Heart left ventricle (tissue), 16 donors: Measurements from ENCODE around the gene PPFIA3. TPM values are rescaled to one million over a fixed set of nuclear protein-coding genes. Genes with fewer than 3 reads are reported as not detected.

ENCODE experiments used
- ATAC-seq, 4 donors: fragments of 200-7000 bp; cut with Tn5 transposase; one replicate each; pipeline ENCODE4 v1.9.1; 2020 to 2022; ENCODE audit warnings: moderate library complexity in 4 of 4, mild to moderate bottlenecking in 3 of 4, moderate number of reproducible peaks in 1 of 4
- DNase-seq, 5 donors: peaks; one replicate each; pipeline ENCODE4 v3.0.0-alpha.2; 2020
- H3K27ac ChIP-seq, 12 donors: fragments of 200-600 bp; sonication (generic) in 4 of 12; one replicate each; pipeline versions ENCODE4 v1.5.0 to v1.8.0; 2016 to 2022; ENCODE audit warnings: mild to moderate bottlenecking in 2 of 12
- H3K27me3 ChIP-seq, 9 donors: fragments of 200-600 bp; sonication (generic) in 2 of 9; one replicate each; pipeline versions ENCODE4 v1.5.1 to v1.8.0; 2016 to 2022; ENCODE audit warnings: mild to moderate bottlenecking in 3 of 9
- H3K36me3 ChIP-seq, 9 donors: fragments of 200-600 bp; sonication (generic) in 2 of 9; one replicate each; pipeline versions ENCODE4 v1.5.0 to v1.8.0; 2018 to 2022; ENCODE audit warnings: mild to moderate bottlenecking in 2 of 9
- H3K4me1 ChIP-seq, 12 donors: fragments of 200-600 bp; sonication (generic) in 4 of 12; one replicate each; pipeline versions ENCODE4 v1.5.0 to v1.8.0; 2016 to 2022; ENCODE audit warnings: mild to moderate bottlenecking in 3 of 12
- H3K4me3 ChIP-seq, 12 donors: fragments of 200-600 bp; sonication (generic) in 4 of 12; one replicate each; pipeline versions ENCODE4 v1.5.0 to v1.8.0; 2017 to 2022; ENCODE audit warnings: mild to moderate bottlenecking in 9 of 12, moderate library complexity in 4 of 12
- H3K9me3 ChIP-seq, 12 donors: fragments of 200-600 bp; sonication (generic) in 4 of 12; one replicate each; pipeline versions ENCODE4 v1.5.0 to v1.8.0; 2016 to 2022; ENCODE audit warnings: mild to moderate bottlenecking in 1 of 12
- POLR2A ChIP-seq, 2 donors: fragments of 450-650 bp; IDR thresholded peaks; one replicate each; pipeline ENCODE4 v1.6.1; 2017; ENCODE audit warnings: antibody characterized with exemption in 2 of 2, mild to moderate bottlenecking in 2 of 2, moderate library complexity in 2 of 2
- WGBS, 4 donors: extraction: QIAGEN DNeasy Blood & Tissue Kit in 2 of 4; methylation state at CpG; one replicate each; pipeline versions ENCODE4 v1.1.5 to v1.1.7; 2013 to 2018; 5-methylcytosine and 5-hydroxymethylcytosine counted together
- intact Hi-C, 10 donors: fragments of 100-400 bp; cut with DNase I; formaldehyde crosslinking; loops; one replicate each; pipeline versions ENCODE4 v1.11.1 to v1.14.2; 2022
- polyA plus RNA-seq, 2 donors: library from polyadenylated mRNA; stranded (reverse); fragments of 200-250 nt; gene quantifications; one replicate each; pipeline ENCODE4 v1.2.3, GENCODE V29; 2013
- total RNA-seq, 9 donors: library from RNA; depleted of rRNA in 2 of 9; stranded (reverse); fragments of >200 nt in 2 of 9; fragmentation: NEBNext Ultra II Directional in 3 of 9; extraction: Animal tissue kit (Norgen Biotek cat#: 25700) in 3 of 9; gene quantifications; one replicate each; pipeline versions ENCODE4 v1.1.0 to v1.2.4, GENCODE V29; 2016 to 2023
- TF ChIP-seq, protein P1 (sequence below), 12 donors: fragments of 200-600 bp; sonication (generic) in 4 of 12; IDR thresholded peaks; one replicate each; pipeline versions ENCODE4 v1.5.0 to v1.8.0; 2018 to 2022; ENCODE audit warnings: antibody characterized with exemption in 12 of 12, mild to moderate bottlenecking in 5 of 12
- donor health status: ischemic (EF 13 %, LVEDD 7.1; RV severe dilation, severe dysfunction).
- donor health status: healthy with polysubstance abuse.
- donor health status: DM: no; HTN: yes; CAD: no.
- donor health status: DM: no; HTN: no; CAD: no.
- donor health status: ischemic (EF 25% LVEDD 6.9; RV normal size, moderate dysfunction).
- donor health status: ischemic (EF 25% LVEDD 5.7; RV mildly dilated, moderate dysfunction).
- donor health status: healthy.
- donor health status: DM: yes; HTN: yes; CAD: no.
- donor health status: ischemic (EF 35%, LVEDD 5.7; RV mildly dilated, moderate dysfunction).
- donor health status: nonischemic (EF 11% LVEDD 7.7; RV severe dilation, severe dysfunction).
- donor health status: DM: yes; HTN: yes; CAD: no.
- donor health status: PGD.
- donor health status: ischemic (EF 29% LVEDD 5.4; RV normal size, mild dysfunction).
- donor health status: nonischemic (EF 23%, LVEDD 6.1; RV moderate dilation, normal function).

Gene PPFIA3
- total and polyA plus RNA-seq, 11 donors = 2.7 to 12.8 (median 5.1) TPM

DNA sequence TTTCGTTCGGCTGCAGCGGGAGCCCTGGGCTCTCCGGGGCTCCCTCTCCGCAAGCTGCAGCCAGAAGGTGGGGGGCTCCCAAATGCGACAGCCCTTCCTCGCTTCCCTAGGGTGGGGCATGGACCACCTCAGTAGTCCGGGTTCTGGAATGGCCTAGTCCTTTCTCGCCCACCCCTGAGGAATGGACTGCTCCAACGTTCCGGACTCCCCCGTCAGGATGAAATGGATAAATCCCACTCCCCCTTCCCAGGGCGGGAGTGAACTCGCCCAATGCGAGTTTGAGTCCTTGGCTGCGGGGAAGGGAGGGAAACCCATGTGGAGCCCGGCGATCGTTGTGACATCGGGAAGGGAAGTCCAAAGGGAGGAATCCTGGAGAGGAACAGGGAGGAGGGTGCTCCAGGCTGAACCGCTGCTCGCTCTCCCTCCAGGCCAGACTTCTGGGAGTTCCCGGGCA, 30.3 kb downstream of the PPFIA3 start:
- peak overlapping the region; percentile 50 to 92 (median 74) for H3K4me3 ChIP-seq
- no peak for TF ChIP-seq POLR2A (IDR thresholded peaks at IDR 0.05)
- TF ChIP-seq, protein P1, sequence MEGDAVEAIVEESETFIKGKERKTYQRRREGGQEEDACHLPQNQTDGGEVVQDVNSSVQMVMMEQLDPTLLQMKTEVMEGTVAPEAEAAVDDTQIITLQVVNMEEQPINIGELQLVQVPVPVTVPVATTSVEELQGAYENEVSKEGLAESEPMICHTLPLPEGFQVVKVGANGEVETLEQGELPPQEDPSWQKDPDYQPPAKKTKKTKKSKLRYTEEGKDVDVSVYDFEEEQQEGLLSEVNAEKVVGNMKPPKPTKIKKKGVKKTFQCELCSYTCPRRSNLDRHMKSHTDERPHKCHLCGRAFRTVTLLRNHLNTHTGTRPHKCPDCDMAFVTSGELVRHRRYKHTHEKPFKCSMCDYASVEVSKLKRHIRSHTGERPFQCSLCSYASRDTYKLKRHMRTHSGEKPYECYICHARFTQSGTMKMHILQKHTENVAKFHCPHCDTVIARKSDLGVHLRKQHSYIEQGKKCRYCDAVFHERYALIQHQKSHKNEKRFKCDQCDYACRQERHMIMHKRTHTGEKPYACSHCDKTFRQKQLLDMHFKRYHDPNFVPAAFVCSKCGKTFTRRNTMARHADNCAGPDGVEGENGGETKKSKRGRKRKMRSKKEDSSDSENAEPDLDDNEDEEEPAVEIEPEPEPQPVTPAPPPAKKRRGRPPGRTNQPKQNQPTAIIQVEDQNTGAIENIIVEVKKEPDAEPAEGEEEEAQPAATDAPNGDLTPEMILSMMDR (IDR thresholded peaks at IDR 0.05) = peak in 1 of 12 donors; percentile 7
- ATAC-seq (peak; percentile 45 to 59 (median 50)), DNase-seq (peak; percentile 76 to 83 (median 79))
- H3K27me3 ChIP-seq = peaks cover 0 to 21% (median 0%) of the 10 kb centered on the region in 9 donors
- H3K9me3 ChIP-seq = no peaks in the 10 kb centered on the region
- no peaks in the 10 kb centered on the region for H3K36me3 ChIP-seq
- 0 to 4% (median 0%) methylated on average over 9 to 23 of the region's 23 CpGs for WGBS, 4 donors
- peaks cover 0 to 53% (median 39%) of the 10 kb centered on the region in 12 donors for H3K4me1 ChIP-seq
- intact Hi-C loops = loop anchor here (2.0 to 10.0 kb wide), 7 partner anchors 31 to 275 kb away; partner anchors contain the start of genes C19orf73 (in 4 of the 10), LIN7B (in 4 of the 10), PPFIA3 (in 4 of the 10) and GYS1 (in 1 of the 10)
- peak overlapping the region; percentile 70 to 100 (median 86) for H3K27ac ChIP-seq

DNA sequence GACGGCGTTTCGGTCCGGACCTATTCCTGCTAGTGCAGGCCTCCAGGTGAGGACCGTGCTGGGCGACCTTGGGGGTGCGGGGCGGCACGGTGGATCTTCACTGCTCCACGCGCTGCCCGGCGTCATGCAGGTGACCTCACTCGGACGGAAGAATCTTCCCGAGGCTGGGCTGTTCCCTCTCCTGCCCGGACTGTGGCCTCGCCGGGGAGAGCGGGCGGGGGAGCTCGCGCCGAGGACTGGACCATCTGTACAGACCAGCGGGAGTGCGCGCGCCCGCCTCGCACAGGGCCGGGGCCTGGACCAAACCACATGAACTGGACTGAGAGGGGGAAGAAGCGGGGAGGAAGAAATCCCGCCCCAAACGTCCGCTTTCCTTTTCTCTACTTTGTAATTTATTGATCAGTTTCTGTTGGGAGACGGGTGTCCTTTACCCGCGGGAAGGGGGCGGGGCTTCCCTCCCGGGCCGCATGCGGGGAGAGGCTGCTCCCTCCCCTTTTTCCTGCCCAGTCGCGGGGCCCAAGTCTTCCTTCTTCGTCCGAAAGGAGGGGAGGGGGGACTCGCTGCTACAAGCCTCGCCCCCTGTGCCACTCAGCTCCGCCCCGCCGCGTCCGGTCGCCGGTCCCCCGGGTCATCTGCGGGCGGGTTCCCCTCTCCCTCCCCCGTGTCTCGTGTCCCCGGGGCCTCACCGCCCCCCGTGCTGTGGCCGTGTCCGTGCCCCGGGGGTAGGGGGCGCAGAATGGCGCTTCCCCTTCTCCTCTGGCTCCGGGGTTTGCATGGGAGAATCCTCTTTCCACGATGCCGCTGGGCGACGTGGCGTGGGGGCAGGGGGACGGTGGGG, 31.0 kb downstream of the PPFIA3 start:
- Histone ChIP-seq H3K27me3 (peaks cover 0 to 21% (median 0%) of the 10 kb centered on the region in 9 donors), H3K9me3 (no peaks in the 10 kb centered on the region), H3K4me1 (peaks cover 0 to 52% (median 38%) of the 10 kb centered on the region in 12 donors), H3K27ac (peak overlapping the region; percentile 70 to 100 (median 86)), H3K4me3 (peak overlapping the region; percentile 50 to 92 (median 74)), H3K36me3 (no peaks in the 10 kb centered on the region)
- ATAC-seq = peak; percentile 59 to 72 (median 70)
- 0 to 1% (median 1%) methylated on average over 25 to 75 of the region's 75 CpGs for WGBS, 4 donors
- TF ChIP-seq, protein P1 (IDR thresholded peaks at IDR 0.05) = no peak
- peak in 1 of 2 donors; percentile 22 for TF ChIP-seq POLR2A (IDR thresholded peaks at IDR 0.05)
- intact Hi-C loops = loop anchor here in 3 of 10 donors (2.0 to 10.0 kb wide), 3 partner anchors 32 to 276 kb away; partner anchors contain the start of genes C19orf73 (in 2 of the 3), PPFIA3 (in 2 of the 3) and PPP1R15A (in 1 of the 3)
- DNase-seq = peak; percentile 88 to 90 (median 89)

DNA sequence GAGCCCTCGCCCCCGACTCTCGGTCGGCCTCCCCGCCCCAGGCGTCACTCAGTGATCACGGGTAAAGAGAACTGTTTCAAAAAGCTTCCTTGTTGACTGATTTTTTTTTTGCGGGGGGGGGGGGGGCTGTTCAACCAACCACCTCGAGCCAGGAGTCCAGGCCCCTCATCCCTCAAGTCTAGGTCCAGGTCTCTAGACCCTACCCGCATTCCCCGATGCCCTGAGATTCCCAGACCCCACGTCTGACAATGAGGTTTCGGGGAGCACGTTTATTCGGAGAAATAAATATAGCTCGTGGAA, 31.6 kb downstream of the PPFIA3 start:
- intact Hi-C loops = loop anchor here in 3 of 10 donors (2.0 to 10.0 kb wide), 3 partner anchors 32 to 276 kb away; partner anchors contain the start of genes C19orf73 (in 2 of the 3), PPFIA3 (in 2 of the 3) and PPP1R15A (in 1 of the 3)
- H3K27me3 ChIP-seq = peaks cover 0 to 21% (median 0%) of the 10 kb centered on the region in 9 donors
- ATAC-seq (no peak), DNase-seq (peak in 1 of 5 donors; percentile 20)
- no peaks in the 10 kb centered on the region for H3K36me3 ChIP-seq
- no peaks in the 10 kb centered on the region for H3K9me3 ChIP-seq
- WGBS, 4 donors = 9 to 13% (median 10%) methylated on average over 15 to 16 of the region's 16 CpGs
- H3K27ac ChIP-seq = peak overlapping the region in 11 of 12 donors; percentile 70 to 100 (median 87)
- H3K4me3 ChIP-seq = peak overlapping the region; percentile 50 to 92 (median 74)
- no peak for TF ChIP-seq POLR2A (IDR thresholded peaks at IDR 0.05)
- peaks cover 0 to 47% (median 32%) of the 10 kb centered on the region in 12 donors for H3K4me1 ChIP-seq

DNA sequence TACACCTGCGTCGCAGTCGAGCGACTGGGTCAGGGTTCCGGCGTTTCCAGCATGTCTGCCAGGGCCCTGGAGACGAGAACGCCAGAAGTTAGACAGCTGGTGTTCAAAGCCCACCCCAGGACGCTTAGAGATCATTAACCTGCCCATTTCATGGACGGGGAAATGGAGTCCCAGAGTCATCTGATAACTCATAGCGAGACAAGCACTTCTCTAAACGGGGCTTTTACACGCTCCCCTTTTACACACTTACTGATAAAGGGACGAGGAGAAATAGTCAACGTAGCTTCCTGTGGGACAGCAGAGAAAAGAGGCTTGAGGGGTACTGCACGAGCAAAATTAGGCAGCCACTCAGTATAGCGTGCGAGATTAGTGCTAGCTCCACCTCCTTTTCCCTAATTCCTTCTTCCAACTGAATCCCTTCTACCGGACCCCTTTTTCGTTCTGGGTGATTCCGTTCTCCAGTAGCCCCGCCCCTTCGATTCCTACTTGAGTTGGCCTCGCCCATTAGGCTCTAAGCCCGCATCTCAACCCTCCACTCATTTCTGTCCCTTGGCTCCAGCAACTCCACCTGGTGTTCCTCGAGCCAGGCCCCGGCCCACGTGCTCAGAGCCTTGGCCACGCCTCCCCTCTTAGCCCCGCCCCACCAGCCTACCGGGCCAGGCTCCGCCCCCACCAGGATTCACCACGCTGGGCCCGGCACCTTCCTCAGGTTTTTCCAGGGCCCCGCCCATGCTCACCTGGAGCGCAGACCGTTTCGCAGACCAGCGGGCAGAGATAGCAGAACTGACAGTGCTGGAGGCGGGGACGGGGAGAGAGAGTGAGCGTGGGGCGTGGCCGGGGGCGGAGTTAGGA, 32.1 kb downstream of the PPFIA3 start:
- DNase-seq (peak; percentile 55 to 78 (median 67)), ATAC-seq (peak in 2 of 4 donors; percentile 1)

More for the DNA sequence above, 32.1 kb downstream of the PPFIA3 start:
- TF ChIP-seq, protein P1 (IDR thresholded peaks at IDR 0.05) = no peak
- no peak for TF ChIP-seq POLR2A (IDR thresholded peaks at IDR 0.05)
- H3K4me3 ChIP-seq = peak overlapping the region in 11 of 12 donors; percentile 41 to 92 (median 72)
- H3K27ac ChIP-seq = peak overlapping the region in 10 of 12 donors; percentile 5 to 100 (median 88)
- intact Hi-C loops = loop anchor here in 3 of 10 donors (2.0 to 10.0 kb wide), 3 partner anchors 33 to 277 kb away; partner anchors contain the start of genes C19orf73 (in 2 of the 3), PPFIA3 (in 2 of the 3) and PPP1R15A (in 1 of the 3)
- no peaks in the 10 kb centered on the region for H3K36me3 ChIP-seq
- peaks cover 0 to 41% (median 26%) of the 10 kb centered on the region in 12 donors for H3K4me1 ChIP-seq
- no peaks in the 10 kb centered on the region for H3K9me3 ChIP-seq
- 10 to 12% (median 11%) methylated on average over 37 to 45 of the region's 45 CpGs for WGBS, 4 donors
- H3K27me3 ChIP-seq = peaks cover 0 to 21% (median 0%) of the 10 kb centered on the region in 9 donors
